Activated T-cell treated with anti-CD3 and anti-CD28 coated beads, Interleukin-2, amount 50 U/mL, for 1 hour (primary cell): ENCODE results near the gene GPR39.

Experiments used
- DNase-seq: peaks from one replicate; pipeline ENCODE4 v3.0.0-alpha.2; 2020

Gene GPR39

GRCh38 chr2:132646540-132647108, 230.0 kb downstream of the GPR39 start:
- no peak for DNase-seq

DNA sequence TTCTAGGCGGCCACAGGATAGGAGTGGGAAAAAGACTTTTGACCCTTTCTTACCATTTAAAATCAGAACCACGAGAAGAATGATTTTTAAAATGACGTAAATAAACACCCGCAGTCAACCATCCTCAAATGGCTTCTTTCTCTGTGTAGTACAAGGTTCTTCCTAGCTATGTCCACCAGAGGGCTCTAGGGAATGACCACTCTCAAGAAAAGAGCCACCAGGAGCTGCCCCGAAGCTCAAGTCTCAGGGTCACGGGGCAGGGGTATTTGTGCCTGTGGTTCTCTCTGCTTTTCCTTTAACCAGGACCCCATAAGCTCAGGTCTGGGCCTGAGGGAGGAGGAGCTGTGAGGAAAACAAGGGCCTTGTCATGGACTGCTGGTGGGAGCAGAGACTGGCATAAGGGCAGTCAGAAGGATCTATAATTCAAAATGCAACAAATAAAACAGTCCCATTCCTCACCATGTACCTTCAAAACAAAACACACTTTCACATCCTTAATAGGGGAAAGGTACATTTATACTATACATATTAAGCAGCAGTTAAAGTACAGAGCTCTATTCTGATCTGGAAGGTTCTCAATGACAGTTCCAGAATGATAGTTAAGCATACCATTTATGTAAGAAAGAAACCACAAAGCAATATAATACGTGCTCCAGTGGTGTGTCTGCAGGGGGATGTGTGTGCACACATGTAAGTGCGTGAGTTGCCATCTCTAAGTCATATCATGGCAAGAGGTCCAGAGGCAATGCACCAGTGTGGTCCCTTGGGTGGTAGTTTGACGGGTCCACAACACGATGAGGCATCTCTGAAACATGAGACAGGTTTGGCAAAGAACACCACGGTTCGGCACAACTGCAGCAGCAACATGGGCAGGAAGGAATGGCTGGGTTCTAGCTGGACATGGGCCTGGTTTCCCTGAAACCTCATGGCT, 234.8 kb downstream of the GPR39 start:
- no peak for DNase-seq

DNA sequence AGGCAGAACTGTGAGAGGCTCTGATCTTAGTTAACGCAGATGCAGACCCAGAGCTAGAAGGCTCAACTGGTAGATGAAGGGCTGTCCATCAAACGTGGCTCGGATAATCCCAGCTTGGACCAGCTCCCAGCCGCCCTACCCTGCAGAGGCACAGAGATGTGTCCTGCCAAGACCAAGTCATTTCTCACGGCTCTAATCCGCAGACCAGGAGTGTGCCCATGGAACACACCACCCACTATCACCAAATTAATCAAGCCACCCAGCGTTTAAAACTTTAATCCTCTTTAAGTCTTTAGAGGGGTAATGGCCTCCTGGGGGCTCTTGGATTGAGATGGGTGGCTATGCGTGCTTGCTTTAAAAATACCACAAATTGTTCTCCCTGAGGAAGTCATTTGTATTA, 235.9 kb downstream of the GPR39 start:
- no peak for DNase-seq

DNA sequence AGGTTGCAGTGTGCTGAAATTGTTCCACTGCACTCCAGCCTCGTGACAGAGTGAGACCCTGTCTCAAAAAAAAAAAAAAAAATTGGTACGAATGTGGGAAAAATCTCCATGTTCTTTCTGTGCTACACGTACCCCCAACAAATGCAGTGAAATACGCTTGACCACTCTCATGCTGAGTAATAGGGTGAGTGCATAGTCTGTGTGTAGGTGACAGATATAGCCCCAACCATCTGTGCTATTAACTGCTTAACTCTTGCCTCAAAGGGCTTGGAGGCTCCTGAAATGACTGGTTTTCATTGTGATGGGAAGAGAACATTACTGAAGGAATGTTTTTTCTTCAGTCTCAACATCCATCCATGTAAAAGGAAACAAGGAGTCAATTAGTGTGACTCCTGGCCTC, 237.7 kb downstream of the GPR39 start:
- no peak for DNase-seq

DNA sequence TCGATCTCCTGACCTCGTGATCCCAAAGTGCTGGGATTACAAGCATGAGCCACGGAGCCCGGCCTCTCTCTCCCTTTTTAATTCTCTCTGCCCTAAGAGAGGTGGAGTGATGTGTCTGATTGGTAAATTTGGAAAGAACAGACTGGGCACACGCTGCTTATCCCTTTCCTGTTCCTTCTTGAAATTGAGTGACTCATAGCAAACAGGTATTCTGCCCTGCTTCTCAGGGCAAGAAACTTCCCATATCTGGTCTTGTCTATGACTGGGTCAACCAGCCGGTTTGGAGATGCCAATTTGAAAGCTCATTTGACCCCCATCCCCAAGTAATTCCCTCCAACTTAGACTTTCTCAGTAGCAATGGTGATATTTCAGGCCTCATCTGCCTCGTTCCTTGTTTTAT, 238.4 kb downstream of the GPR39 start:
- no peak for DNase-seq

DNA sequence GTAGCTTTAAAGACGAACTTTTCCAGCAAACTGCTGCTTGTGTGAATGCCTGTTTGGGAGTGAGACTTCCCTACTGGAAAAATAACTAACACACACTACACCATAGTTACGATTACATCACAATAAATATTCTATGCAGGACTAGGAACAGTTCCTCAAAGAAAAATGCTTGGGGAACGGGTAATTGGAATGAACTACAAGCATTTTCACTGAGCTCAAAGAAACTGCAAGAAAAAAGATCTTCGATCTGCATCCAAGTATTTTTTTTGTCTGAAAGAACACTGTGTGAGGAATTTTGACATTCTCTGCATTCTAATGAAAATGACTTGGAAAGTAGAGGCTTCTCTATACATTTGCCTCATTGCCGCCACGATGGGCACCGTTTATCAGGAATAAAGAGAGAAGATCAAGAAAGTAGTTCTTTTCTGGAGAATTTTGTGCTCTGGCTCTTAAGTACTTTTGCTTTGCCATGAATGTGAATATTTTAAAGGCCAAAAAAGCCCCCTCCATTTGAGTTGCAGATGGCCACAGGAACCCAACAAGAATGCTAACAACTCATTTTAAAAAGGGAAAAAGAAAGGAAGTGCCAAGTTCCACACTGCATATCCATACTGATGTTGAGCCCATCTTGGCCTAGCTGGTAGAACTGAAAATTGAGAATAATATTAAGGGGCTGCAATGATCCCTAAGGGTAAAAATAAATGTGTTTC, 239.8 kb downstream of the GPR39 start:
- no peak for DNase-seq

- DNase-seq: no peak
These were observed 242.7 kb downstream of the GPR39 start for GRCh38 chr2:132659331-132659730.

GRCh38 chr2:132662732-132663131, 246.1 kb downstream of the GPR39 start:
- DNase-seq: no peak

GRCh38 chr2:132664096-132664495, 247.5 kb downstream of the GPR39 start:
- no peak for DNase-seq

- no peak for DNase-seq
These were observed 249.0 kb downstream of the GPR39 start for GRCh38 chr2:132665401-132666140.

GRCh38 chr2:132667706-132668105, 251.1 kb downstream of the GPR39 start:
- no peak for DNase-seq

- no peak for DNase-seq
These were observed 251.7 kb downstream of the GPR39 start for GRCh38 chr2:132668189-132668823.

DNA sequence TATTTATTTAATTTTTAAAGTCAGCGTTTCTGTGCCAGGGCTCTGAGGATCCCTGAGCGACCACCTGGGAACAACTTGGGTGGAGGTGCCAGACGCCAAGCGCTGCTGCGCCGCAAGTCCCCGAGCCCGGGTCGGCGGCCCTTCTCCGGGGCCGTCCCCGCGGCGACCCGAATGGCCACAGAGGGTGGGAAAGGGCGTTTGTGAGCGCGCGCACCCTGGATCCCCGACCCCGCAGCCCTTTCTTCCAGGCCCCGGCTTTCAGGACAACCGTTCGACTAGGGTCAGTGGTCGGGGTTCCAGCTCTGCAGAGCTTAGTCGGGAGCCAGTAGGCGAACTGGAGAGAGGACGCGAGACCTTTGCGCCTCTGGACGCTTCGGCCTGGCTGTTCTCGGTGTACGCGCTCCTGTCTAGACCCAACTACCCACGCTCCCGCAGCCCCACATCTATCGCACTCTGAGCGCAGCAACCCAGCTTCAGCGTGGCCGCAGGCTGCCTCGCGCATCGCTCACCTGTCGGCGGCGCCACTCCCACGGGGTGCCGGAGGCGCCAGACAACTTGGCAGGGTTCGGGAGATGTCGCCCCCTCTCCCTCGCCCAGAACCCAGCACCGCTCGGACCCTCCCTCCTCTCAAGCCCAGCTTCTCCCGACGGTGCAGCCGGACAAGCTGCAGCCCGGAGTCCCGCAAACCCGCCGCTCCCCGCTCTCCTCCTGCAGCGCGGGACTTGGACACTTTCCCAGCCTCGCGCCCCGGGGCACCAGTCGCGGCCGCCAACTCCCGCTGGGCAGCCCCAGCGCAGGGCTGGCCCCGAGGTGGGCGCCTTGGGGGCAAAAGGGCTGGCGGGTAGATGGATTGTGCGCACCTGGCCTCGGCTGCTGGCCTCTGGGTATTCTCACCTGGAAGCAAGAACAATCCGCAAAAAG, 252.6 kb downstream of the GPR39 start:
- no peak for DNase-seq

- no peak for DNase-seq
These were observed 253.4 kb downstream of the GPR39 start, which contains the start of gene LYPD1 for GRCh38 chr2:132669908-132670495. Gene LYPD1 (minus strand): TSS chr2:132670205. CDS start chr2:132669932, 273 bp downstream.

GRCh38 chr2:132670496-132671150, 254.0 kb downstream of the GPR39 start:
- DNase-seq: no peak

GRCh38 chr2:132671151-132671835, 254.7 kb downstream of the GPR39 start:
- DNase-seq: no peak

GRCh38 chr2:132676999-132677398, 260.4 kb downstream of the GPR39 start:
- DNase-seq: no peak

- no peak for DNase-seq
These were observed 261.1 kb downstream of the GPR39 start for GRCh38 chr2:132677661-132678060.

- no peak for DNase-seq
These were observed 261.9 kb downstream of the GPR39 start for GRCh38 chr2:132678483-132678882.

GRCh38 chr2:132680544-132680943, 263.9 kb downstream of the GPR39 start:
- no peak for DNase-seq
